ENCODE data around the gene PLA2G4B.
A peak's percentile ranks its signal among the peaks of the same experiment; 100 is the strongest.

Gene PLA2G4B

GRCh38 chr15:41792000-41792637, 46.5 kb upstream of the PLA2G4B start:
- no peak overlapping the region for H3K4me3 ChIP-seq (replicated peaks; ENCODE audit: low read depth, low read length)
- TF ChIP-seq CTCF (IDR thresholded peaks at IDR 0.05; ENCODE audit: low read depth, low read length, missing control alignments): no peak
- no peak for DNase-seq (ENCODE audit: extremely low read depth, low read depth)

- DNase-seq (ENCODE audit: extremely low read depth, low read depth): peak; percentile 77
- H3K4me3 ChIP-seq (replicated peaks; ENCODE audit: low read depth, low read length): no peak overlapping the region
- no peak for TF ChIP-seq CTCF (IDR thresholded peaks at IDR 0.05; ENCODE audit: low read depth, low read length, missing control alignments)
These were observed 44.6 kb upstream of the PLA2G4B start for GRCh38 chr15:41794081-41794480.

GRCh38 chr15:41795996-41796856, 42.4 kb upstream of the PLA2G4B start:
- TF ChIP-seq CTCF (IDR thresholded peaks at IDR 0.05; ENCODE audit: low read depth, low read length, missing control alignments): no peak
- H3K4me3 ChIP-seq (replicated peaks; ENCODE audit: low read depth, low read length): no peak overlapping the region
- peak; percentile 94 for DNase-seq (ENCODE audit: extremely low read depth, low read depth)

GRCh38 chr15:41797201-41797944, 41.3 kb upstream of the PLA2G4B start:
- H3K4me3 ChIP-seq (replicated peaks; ENCODE audit: low read depth, low read length): no peak overlapping the region
- no peak for DNase-seq (ENCODE audit: extremely low read depth, low read depth)
- no peak for TF ChIP-seq CTCF (IDR thresholded peaks at IDR 0.05; ENCODE audit: low read depth, low read length, missing control alignments)

- TF ChIP-seq CTCF (IDR thresholded peaks at IDR 0.05; ENCODE audit: low read depth, low read length, missing control alignments): no peak
- H3K4me3 ChIP-seq (replicated peaks; ENCODE audit: low read depth, low read length): no peak overlapping the region
- DNase-seq (ENCODE audit: extremely low read depth, low read depth): no peak
These were observed 39.8 kb upstream of the PLA2G4B start for GRCh38 chr15:41798607-41799487.

- no peak overlapping the region for H3K4me3 ChIP-seq (replicated peaks; ENCODE audit: low read depth, low read length)
- DNase-seq (ENCODE audit: extremely low read depth, low read depth): no peak
- TF ChIP-seq CTCF (IDR thresholded peaks at IDR 0.05; ENCODE audit: low read depth, low read length, missing control alignments): no peak
These were observed 39.2 kb upstream of the PLA2G4B start for GRCh38 chr15:41799488-41799805.
